ENCODE results near the gene ABL1.

The ABL1 gene

DNA sequence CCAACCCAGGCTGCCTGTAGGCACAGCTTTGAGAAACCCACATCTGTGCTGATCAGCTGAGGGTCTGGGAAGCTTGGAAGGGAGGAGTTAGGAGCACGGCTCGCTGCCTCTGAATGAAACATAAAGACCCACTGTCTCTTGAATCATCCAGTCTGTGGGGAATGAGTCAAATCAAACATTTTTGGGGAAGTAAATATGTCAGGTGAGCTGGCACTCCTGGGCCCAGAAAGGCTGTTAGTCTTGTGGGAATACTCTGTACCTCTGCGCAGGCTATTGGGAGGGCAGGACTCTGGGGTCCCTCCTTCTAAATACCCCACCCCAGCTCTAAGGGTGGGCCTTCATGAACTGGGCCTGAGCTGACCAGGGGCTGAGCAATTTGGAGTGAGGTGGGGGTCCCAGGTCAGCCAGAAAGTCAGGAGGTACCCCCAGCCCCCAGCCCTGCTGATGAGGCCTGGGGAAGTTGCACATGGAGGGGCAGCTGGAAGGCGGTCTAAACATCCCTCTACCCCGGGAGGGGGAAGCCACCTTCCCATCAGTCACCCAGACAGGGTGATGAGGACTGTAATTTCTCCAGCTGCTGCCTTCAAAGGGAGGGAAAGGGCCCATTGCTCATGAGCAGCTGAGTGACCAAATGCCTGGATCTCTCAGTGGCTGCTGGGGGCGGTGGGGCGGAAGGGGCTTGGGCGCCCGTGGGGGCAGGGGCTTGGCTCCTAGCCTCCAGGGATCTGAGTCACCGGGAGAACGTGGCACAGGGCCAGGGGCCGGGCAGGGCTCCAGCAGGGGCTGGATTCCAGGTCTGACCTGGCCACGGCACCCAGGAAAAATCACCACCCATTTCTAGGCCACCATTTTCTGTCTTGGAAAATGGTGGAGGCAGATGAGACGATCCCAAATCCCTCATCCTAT, 93.2 kb downstream of the ABL1 start:
- H3K4me3 ChIP-seq (ENCODE audit: low read depth, low read length) = no peak overlapping the region
- TF ChIP-seq, protein P1, sequence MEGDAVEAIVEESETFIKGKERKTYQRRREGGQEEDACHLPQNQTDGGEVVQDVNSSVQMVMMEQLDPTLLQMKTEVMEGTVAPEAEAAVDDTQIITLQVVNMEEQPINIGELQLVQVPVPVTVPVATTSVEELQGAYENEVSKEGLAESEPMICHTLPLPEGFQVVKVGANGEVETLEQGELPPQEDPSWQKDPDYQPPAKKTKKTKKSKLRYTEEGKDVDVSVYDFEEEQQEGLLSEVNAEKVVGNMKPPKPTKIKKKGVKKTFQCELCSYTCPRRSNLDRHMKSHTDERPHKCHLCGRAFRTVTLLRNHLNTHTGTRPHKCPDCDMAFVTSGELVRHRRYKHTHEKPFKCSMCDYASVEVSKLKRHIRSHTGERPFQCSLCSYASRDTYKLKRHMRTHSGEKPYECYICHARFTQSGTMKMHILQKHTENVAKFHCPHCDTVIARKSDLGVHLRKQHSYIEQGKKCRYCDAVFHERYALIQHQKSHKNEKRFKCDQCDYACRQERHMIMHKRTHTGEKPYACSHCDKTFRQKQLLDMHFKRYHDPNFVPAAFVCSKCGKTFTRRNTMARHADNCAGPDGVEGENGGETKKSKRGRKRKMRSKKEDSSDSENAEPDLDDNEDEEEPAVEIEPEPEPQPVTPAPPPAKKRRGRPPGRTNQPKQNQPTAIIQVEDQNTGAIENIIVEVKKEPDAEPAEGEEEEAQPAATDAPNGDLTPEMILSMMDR (IDR thresholded peaks at IDR 0.05; ENCODE audit: low read depth, low read length) = no peak

DNA sequence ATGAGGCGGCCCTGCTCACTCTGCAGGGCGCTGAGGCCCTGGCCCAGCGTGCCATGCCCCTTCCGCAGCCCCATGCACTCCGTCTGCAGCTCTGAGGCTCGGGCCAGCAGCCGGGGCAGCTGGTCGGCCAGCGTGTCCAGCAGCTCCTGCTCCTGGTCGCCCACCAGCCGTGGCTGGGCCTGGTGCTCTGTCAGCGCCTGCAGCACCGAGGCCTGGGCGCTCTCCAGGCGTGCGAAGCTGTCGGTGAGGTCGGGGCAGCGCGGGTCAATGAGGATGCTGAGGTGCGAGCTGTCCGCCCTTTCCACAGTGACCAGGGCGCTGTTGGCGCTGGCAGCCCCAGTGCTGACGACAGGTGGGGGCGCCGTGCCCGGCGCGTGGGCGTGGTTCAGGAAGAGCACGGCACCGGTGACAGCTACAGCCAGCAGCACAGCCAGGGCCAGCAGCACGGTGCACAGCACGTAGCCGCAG, 94.6 kb downstream of the ABL1 start:
- no peak overlapping the region for H3K4me3 ChIP-seq (ENCODE audit: low read depth, low read length)
- TF ChIP-seq, protein P1 (IDR thresholded peaks at IDR 0.05; ENCODE audit: low read depth, low read length) = no peak

DNA sequence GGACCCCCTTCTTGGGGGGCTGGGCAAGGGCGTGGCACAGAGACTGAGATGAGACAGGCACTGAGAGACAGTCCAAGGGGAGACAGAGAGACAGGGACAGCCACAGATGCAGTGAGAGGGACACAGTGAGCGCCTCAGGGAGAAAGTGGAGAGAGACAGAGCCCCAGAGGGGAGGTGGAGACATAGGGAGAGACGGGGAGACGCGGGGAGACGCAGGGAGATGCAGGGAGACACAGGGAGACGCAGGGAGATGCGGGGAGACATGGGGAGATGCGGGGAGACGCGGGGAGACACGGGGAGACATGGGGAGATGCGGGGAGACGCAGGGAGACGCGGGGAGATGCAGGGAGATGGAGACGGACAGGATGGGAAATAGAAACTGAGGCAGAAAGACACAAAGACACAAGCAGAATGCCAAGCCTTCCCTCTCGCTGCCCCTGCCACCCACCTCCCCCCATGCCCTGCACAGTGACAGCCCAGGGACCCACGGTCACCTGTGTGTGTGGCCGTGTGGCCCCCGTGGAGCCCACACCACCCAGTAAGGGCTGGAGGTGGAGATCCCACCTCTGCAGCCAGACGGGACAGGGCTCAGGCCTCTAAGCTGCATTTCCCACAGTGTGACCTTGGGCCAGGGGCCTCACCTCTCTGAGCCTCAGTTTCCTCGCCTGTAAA, 95.2 kb downstream of the ABL1 start:
- TF ChIP-seq, protein P1 (IDR thresholded peaks at IDR 0.05; ENCODE audit: low read depth, low read length) = no peak
- no peak overlapping the region for H3K4me3 ChIP-seq (ENCODE audit: low read depth, low read length)

DNA sequence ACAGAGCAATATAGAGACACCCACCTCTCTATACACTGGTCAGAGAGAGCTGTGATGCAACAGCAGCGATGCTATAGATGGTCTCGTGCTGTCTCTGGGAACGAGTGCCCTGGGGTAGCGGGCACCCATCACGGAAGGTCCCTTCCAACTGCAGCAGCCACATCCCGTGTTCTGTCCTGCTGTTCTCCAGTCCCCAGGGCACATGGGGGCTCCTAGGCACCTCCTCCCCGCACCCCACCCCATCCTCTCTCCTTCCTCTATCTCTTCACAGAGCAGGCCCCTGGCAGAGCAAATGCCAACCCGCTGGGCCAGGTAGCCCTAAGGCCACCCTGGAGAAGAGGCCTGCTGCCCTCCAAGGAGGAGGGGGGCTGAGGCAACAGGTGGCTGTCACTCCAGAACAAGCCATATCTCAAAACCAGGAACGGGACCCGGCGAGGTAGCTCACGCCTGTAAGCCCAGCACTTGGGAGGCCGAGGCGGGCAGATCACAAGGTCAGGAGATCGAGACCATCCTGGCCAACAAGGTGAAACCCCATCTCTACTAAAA, 95.8 kb downstream of the ABL1 start:
- H3K4me3 ChIP-seq (ENCODE audit: low read depth, low read length) = no peak overlapping the region
- TF ChIP-seq, protein P1 (IDR thresholded peaks at IDR 0.05; ENCODE audit: low read depth, low read length) = no peak

DNA sequence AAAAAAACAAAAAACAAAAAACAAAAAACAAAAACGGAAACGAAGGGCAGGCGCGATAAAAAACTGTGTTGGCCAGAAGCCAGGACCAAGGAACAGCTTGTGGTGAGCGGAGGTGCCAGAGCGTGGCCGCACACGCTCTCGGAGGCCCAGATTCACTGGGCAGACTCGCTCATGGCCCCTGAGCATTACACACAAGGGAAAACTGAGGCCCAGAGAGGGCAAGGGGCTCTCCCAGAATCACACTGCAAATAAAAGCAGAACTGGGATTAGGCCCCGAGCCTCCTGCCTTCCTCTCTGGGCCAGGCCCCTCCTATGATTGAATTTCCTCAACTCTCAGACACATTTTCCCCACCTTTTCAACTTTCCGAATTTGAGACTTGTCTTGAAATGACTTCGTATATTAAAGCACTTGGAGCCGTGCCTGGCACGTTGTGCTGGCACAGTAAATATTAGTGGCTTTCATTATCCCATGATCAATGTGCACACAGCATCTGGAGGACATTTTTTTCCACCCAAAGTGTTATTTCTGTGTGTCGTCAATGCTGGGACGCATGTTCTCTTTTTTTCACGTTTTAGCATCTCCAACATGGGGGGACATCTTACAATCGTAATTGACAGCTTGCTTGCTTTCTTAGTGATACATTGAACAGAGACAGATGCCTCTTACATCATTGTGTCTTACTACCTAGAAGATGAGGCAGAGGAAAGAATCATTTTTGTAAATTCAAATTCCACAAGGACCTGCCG, 96.6 kb downstream of the ABL1 start:
- TF ChIP-seq, protein P1 (IDR thresholded peaks at IDR 0.05; ENCODE audit: low read depth, low read length) = no peak
- no peak overlapping the region for H3K4me3 ChIP-seq (ENCODE audit: low read depth, low read length)

DNA sequence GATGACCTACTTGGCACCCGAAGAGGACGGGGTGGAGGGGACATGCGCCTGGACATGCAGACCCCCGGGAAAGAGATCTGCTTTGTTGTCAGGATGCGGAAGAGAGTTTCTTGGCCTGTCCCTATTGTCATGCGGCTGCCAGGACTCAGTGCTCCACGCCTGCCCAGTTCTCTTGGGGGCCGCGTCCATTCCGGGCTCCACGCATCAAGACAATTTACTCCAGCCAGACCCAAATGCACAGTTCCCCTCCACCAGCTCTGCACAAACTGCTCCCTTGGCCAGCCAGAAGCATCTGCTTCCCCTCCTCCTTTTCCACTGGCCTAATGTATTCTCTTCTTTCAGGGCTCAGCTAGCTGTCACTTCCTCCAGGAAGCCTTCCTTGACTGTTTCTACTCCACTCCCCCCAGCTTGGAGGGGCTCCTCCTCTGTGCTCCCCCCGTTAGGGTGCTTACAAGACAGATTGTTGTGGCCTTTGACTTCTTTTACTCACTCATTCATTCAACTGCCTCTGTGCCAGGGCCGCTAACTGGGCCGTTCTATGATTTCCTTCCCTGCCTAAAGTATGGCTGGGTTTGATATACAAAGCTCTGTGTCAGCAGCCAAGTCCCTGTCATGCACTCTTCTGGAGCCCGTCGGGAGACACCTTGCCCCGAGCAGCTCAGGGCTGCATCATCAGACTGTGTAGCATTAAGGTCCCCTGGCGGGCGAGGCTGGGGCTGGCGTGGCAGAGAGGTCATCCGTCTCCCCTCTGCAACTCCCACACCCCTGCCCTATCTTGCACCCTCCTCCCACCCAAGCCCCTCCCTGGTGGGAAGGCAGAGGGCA, 97.4 kb downstream of the ABL1 start:
- TF ChIP-seq, protein P1 (IDR thresholded peaks at IDR 0.05; ENCODE audit: low read depth, low read length) = peak; percentile 39
- H3K4me3 ChIP-seq (ENCODE audit: low read depth, low read length) = peak overlapping the region; percentile 42
